ENCODE results near the gene MIS12.

- no peak for TF ChIP-seq MAZ (IDR thresholded peaks at IDR 0.05; ENCODE audit: borderline replicate concordance, low read depth, low read length)
- no peak for TF ChIP-seq RAD21 (IDR thresholded peaks at IDR 0.05; ENCODE audit: low read length)
- TF ChIP-seq POLR2A (IDR thresholded peaks at IDR 0.05; ENCODE audit: low read depth, low read length), result no peak
- no peak for TF ChIP-seq RCOR1 (IDR thresholded peaks at IDR 0.05; ENCODE audit: insufficient replicate concordance, low read length)
- no peak for TF ChIP-seq CTCF (conservative IDR thresholded peaks at IDR 0.05; ENCODE audit: low read depth, low read length)
- no peak for TF ChIP-seq MAFK (IDR thresholded peaks at IDR 0.05; ENCODE audit: low read depth, low read length)
- no peak for TF ChIP-seq CEBPB (IDR thresholded peaks at IDR 0.05; ENCODE audit: low read depth, low read length)
- no peak for TF ChIP-seq CHD1 (IDR thresholded peaks at IDR 0.05; ENCODE audit: low read depth, low read length)
Measured at GRCh38 chr17:5523249-5523648, 36.9 kb downstream of the MIS12 start.

All from IMR-90 (cell line).